Measurements from ENCODE around the gene SYT3. TPM values are rescaled to one million over a fixed set of nuclear protein-coding genes. Genes with fewer than 3 reads are reported as not detected.

SYT3 gene
- total and polyA plus RNA-seq, 2 experiments from 2014 or later = 10.0 to 25.5 TPM

GRCh38 chr19:50664204-50664603, 24.5 kb upstream of the SYT3 start:
- Histone ChIP-seq H3F3A (replicated peaks; ENCODE audit: low read depth) (no peaks in the 10 kb centered on the region), H3K4me1 (ENCODE audit: insufficient read depth) (peaks cover 9% of the 10 kb centered on the region), H3K27me3 (ENCODE audit: insufficient read depth) (peaks cover 54% of the 10 kb centered on the region), H3K9me2 (ENCODE audit: insufficient read depth) (no peaks in the 10 kb centered on the region), H3K4me2 (no peak overlapping the region), H3K4me3 (no peak overlapping the region), H3K79me2 (replicated peaks; ENCODE audit: insufficient read depth) (no peaks in the 10 kb centered on the region), H2AFZ (no peak overlapping the region), H3K36me3 (ENCODE audit: insufficient read depth) (no peaks in the 10 kb centered on the region), H3K27ac (ENCODE audit: low read depth) (no peak overlapping the region), H4K20me1 (replicated peaks; ENCODE audit: insufficient read depth) (no peaks in the 10 kb centered on the region; the same call in 1 of the 2 replicates)
- Mint-ChIP-seq H3K27ac (no peak overlapping the region), H3K4me1 (no peaks in the 10 kb centered on the region), H3K36me3 (ENCODE audit: low read depth) (peaks cover 32% of the 10 kb centered on the region), H3K4me3 (no peak overlapping the region), H3K27me3 (ENCODE audit: insufficient read depth, low read depth, poor library complexity) (peaks cover 16% of the 10 kb centered on the region), H3K9me3 (peaks cover 67% of the 10 kb centered on the region)
- TF ChIP-seq REST (IDR thresholded peaks at IDR 0.05; ENCODE audit: unreplicated experiment) = no peak
- no peak for TF ChIP-seq ZNF462 (CRISPR knock-in tag; IDR thresholded peaks at IDR 0.05)
- TF ChIP-seq CREB1 (CRISPR knock-in tag; IDR thresholded peaks at IDR 0.05; ENCODE audit: low read depth) = no peak
- no peak for TF ChIP-seq ZNF114 (CRISPR knock-in tag; IDR thresholded peaks at IDR 0.05)
- TF ChIP-seq ZNF331 (CRISPR knock-in tag; IDR thresholded peaks at IDR 0.05; ENCODE audit: low read depth) = no peak
- no peak for TF ChIP-seq NANOG (IDR thresholded peaks at IDR 0.05; ENCODE audit: borderline replicate concordance)
- TF ChIP-seq STAT1 (IDR thresholded peaks at IDR 0.05; ENCODE audit: unreplicated experiment) = no peak
- no peak for TF ChIP-seq EZH2phosphoT487 (IDR thresholded peaks at IDR 0.05; ENCODE audit: unreplicated experiment)
- DNase-seq (ENCODE audit: low spot score) (no peak), ATAC-seq (no peak)

Measured in GM23338 (cell line).